Measurements from ENCODE around the gene ATP2B2.

ATP2B2 gene

GRCh38 chr3:10338591-10339353 is 166.6 kb downstream of the ATP2B2 start:
- DNase-seq: peak; percentile 55

- DNase-seq: no peak
Observed at GRCh38 chr3:10338164-10338470, 167.3 kb downstream of the ATP2B2 start.

- no peak for DNase-seq
Observed at GRCh38 chr3:10337323-10338163, 167.8 kb downstream of the ATP2B2 start.

GRCh38 chr3:10336761-10337160 is 168.6 kb downstream of the ATP2B2 start:
- DNase-seq: no peak

GRCh38 chr3:10335871-10336622 is 169.3 kb downstream of the ATP2B2 start:
- DNase-seq: no peak

- no peak for DNase-seq
Observed at GRCh38 chr3:10335190-10335738, 170.1 kb downstream of the ATP2B2 start.

- DNase-seq: no peak
Observed at GRCh38 chr3:10334459-10334858, 170.9 kb downstream of the ATP2B2 start.

- no peak for DNase-seq
Observed at GRCh38 chr3:10334042-10334441, 171.3 kb downstream of the ATP2B2 start.

- no peak for DNase-seq
Observed at GRCh38 chr3:10333349-10333650, 172.1 kb downstream of the ATP2B2 start.

GRCh38 chr3:10332481-10333348 is 172.7 kb downstream of the ATP2B2 start:
- no peak for DNase-seq

- no peak for DNase-seq
Observed at GRCh38 chr3:10331320-10331719, 174.1 kb downstream of the ATP2B2 start.

GRCh38 chr3:10330319-10330718 is 175.1 kb downstream of the ATP2B2 start:
- no peak for DNase-seq

GRCh38 chr3:10329495-10330015 is 175.8 kb downstream of the ATP2B2 start:
- DNase-seq: no peak

GRCh38 chr3:10328460-10329071 is 176.8 kb downstream of the ATP2B2 start:
- DNase-seq: no peak

- no peak for DNase-seq
Observed at GRCh38 chr3:10327592-10327991, 177.8 kb downstream of the ATP2B2 start.

GRCh38 chr3:10322352-10322710 is 183.1 kb downstream of the ATP2B2 start:
- peak; percentile 72 for DNase-seq

GRCh38 chr3:10321630-10322351 is 183.6 kb downstream of the ATP2B2 start:
- no peak for DNase-seq

GRCh38 chr3:10320320-10320677 is 185.1 kb downstream of the ATP2B2 start:
- DNase-seq: no peak

GRCh38 chr3:10319804-10320203 is 185.6 kb downstream of the ATP2B2 start:
- DNase-seq: no peak

- DNase-seq: no peak
Observed at GRCh38 chr3:10319251-10319650, 186.1 kb downstream of the ATP2B2 start.

- no peak for DNase-seq
Observed at GRCh38 chr3:10317961-10318350, 187.4 kb downstream of the ATP2B2 start.
